Osteoblast (primary cell): Measurements from ENCODE around the gene KDF1. TPM values are rescaled to one million over a fixed set of nuclear protein-coding genes. Genes with fewer than 3 reads are reported as not detected.

Experiments
- DNase-seq: peaks from one replicate; pipeline ENCODE4 v3.0.0; 2011; ENCODE audit warnings: low spot score, mixed read lengths; ENCODE audit not compliant: insufficient read length; ENCODE audit errors: missing footprints
- H2AFZ ChIP-seq: 2 replicates; pipeline ENCODE4 v1.6.0; 2011; ENCODE audit warnings: mild to moderate bottlenecking, low read length
- H3K27ac ChIP-seq: 2 replicates; pipeline ENCODE4 v1.5.1; 2011; ENCODE audit warnings: mild to moderate bottlenecking, low read depth, low read length, moderate library complexity
- H3K27me3 ChIP-seq: 2 replicates; pipeline ENCODE4 v1.6.0; 2012; ENCODE audit warnings: mild to moderate bottlenecking, control low read depth, inconsistent platforms, low read length, moderate library complexity; ENCODE audit not compliant: insufficient read depth
- H3K36me3 ChIP-seq: 2 replicates; pipeline ENCODE4 v1.5.1; 2011; ENCODE audit warnings: mild to moderate bottlenecking, low read length, control low read depth, moderate library complexity; ENCODE audit not compliant: insufficient read depth
- H3K4me1 ChIP-seq: 2 replicates; pipeline ENCODE4 v1.5.1; 2011; ENCODE audit warnings: mild to moderate bottlenecking, low read length, control low read depth, moderate library complexity; ENCODE audit not compliant: insufficient read depth
- H3K4me2 ChIP-seq: 2 replicates; pipeline ENCODE4 v1.6.0; 2011; ENCODE audit warnings: mild to moderate bottlenecking, low read length; ENCODE audit not compliant: insufficient read depth
- H3K4me3 ChIP-seq: fragments of 200-600 bp; sonication (generic); 3 replicates; pipeline ENCODE4 v1.5.1; 2012; ENCODE audit warnings: mild to moderate bottlenecking, low read length, inconsistent platforms; ENCODE audit not compliant: insufficient read depth
- H3K79me2 ChIP-seq: 2 replicates; pipeline ENCODE4 v1.6.0; 2012; ENCODE audit warnings: mild to moderate bottlenecking, low read length, control low read depth, inconsistent platforms; ENCODE audit not compliant: insufficient read depth
- H3K9me3 ChIP-seq: 2 replicates; pipeline ENCODE4 v1.5.1; 2011; ENCODE audit warnings: low read depth, low read length, control low read depth
- H4K20me1 ChIP-seq: 2 replicates; pipeline ENCODE4 v1.6.0; 2012; ENCODE audit warnings: mild to moderate bottlenecking, low read length, control low read depth; ENCODE audit not compliant: insufficient read depth
- CTCF ChIP-seq: IDR thresholded peaks from 2 replicates; pipeline ENCODE4 v1.5.1; 2011; ENCODE audit warnings: mild to moderate bottlenecking, low read depth, low read length, moderate library complexity; ENCODE audit errors: extremely low read depth
- total RNA-seq: library from RNA; depleted of rRNA; stranded (reverse); fragments of >200 nt; gene quantifications from 2 replicates; pipeline ENCODE4 v1.2.3, GENCODE V29; 2012

Gene KDF1
- total RNA-seq, 1 donor: not detected

- Histone ChIP-seq H3K9me3 (no peaks in the 10 kb centered on the region), H3K27ac (no peak overlapping the region), H3K4me3 (no peak overlapping the region), H4K20me1 (peaks cover 22% of the 10 kb centered on the region), H3K4me2 (no peak overlapping the region), H3K79me2 (peaks cover 58% of the 10 kb centered on the region), H2AFZ (no peak overlapping the region), H3K4me1 (peaks cover 19% of the 10 kb centered on the region), H3K36me3 (peaks cover 46% of the 10 kb centered on the region), H3K27me3 (no peaks in the 10 kb centered on the region)
- TF ChIP-seq CTCF: no peak
- no peak for DNase-seq
These were observed 36.6 kb downstream of the KDF1 start for GRCh38 chr1:26923711-26924110.

GRCh38 chr1:26922901-26923300, 37.4 kb downstream of the KDF1 start:
- Histone ChIP-seq H4K20me1 (peaks cover 22% of the 10 kb centered on the region), H3K4me1 (peaks cover 19% of the 10 kb centered on the region), H3K27ac (peak overlapping the region; percentile 74), H2AFZ (no peak overlapping the region), H3K4me3 (peak overlapping the region; percentile 86), H3K4me2 (peak overlapping the region; percentile 96), H3K9me3 (no peaks in the 10 kb centered on the region), H3K27me3 (no peaks in the 10 kb centered on the region), H3K36me3 (peaks cover 38% of the 10 kb centered on the region), H3K79me2 (peaks cover 50% of the 10 kb centered on the region)
- TF ChIP-seq CTCF: no peak
- DNase-seq: no peak

GRCh38 chr1:26922431-26922729, 37.9 kb downstream of the KDF1 start:
- Histone ChIP-seq H2AFZ (peak overlapping the region; percentile 83), H4K20me1 (peaks cover 22% of the 10 kb centered on the region), H3K9me3 (no peaks in the 10 kb centered on the region), H3K79me2 (peaks cover 45% of the 10 kb centered on the region), H3K4me1 (peaks cover 19% of the 10 kb centered on the region), H3K4me2 (peak overlapping the region; percentile 96), H3K36me3 (peaks cover 33% of the 10 kb centered on the region), H3K27me3 (no peaks in the 10 kb centered on the region), H3K27ac (peak overlapping the region; percentile 74), H3K4me3 (peak overlapping the region; percentile 86)
- DNase-seq: no peak
- no peak for TF ChIP-seq CTCF

- peak; percentile 98 for DNase-seq
- Histone ChIP-seq H4K20me1 (peaks cover 17% of the 10 kb centered on the region), H3K79me2 (peaks cover 39% of the 10 kb centered on the region)
These were observed 38.5 kb downstream of the KDF1 start, which contains the start of gene NUDC for GRCh38 chr1:26921540-26922430. TSS of gene NUDC (plus strand) at chr1:26921743. CDS start at chr1:26921849, 106 bp downstream.

More at GRCh38 chr1:26921540-26922430, 38.5 kb downstream of the KDF1 start, which contains the start of gene NUDC:
- Histone ChIP-seq H2AFZ (peak within 1 kb of the TSS; percentile 85), H3K9me3 (no peaks in the 10 kb centered on the region), H3K27ac (peak within 1 kb of the TSS; percentile 74), H3K36me3 (peaks cover 27% of the 10 kb centered on the region), H3K4me1 (peaks cover 19% of the 10 kb centered on the region), H3K27me3 (no peaks in the 10 kb centered on the region), H3K4me3 (peak within 1 kb of the TSS; percentile 86), H3K4me2 (peak within 1 kb of the TSS; percentile 96)
- TF ChIP-seq CTCF: no peak
